NCI-H187 treated with DMSO at 0.1 percent for 48 hours (cell line): Measurements from ENCODE around the gene CD101.

Source experiments
- DNase-seq: peaks from one replicate; lab custom pipeline; 2025; lab: John Stamatoyannopoulos, UW

Gene CD101

DNA sequence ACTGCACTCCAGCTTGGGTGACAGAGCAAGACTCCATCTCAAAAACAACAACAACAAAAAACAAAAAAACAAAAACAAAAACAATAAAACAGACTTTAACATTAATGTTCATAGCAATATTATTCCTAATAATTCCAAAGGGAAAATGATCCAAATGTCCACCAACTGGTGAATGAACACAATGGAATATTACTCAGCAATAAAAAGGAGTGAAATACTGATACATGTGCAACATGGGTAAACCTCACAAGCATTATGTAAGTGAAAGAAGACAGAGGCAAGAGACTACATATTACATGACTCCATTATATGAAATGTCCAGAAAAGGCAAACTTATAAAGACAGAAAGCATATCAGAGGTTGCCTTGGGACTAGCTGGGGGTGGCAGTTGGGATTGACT, 52.5 kb downstream of the CD101 start:
- no peak for DNase-seq

DNA sequence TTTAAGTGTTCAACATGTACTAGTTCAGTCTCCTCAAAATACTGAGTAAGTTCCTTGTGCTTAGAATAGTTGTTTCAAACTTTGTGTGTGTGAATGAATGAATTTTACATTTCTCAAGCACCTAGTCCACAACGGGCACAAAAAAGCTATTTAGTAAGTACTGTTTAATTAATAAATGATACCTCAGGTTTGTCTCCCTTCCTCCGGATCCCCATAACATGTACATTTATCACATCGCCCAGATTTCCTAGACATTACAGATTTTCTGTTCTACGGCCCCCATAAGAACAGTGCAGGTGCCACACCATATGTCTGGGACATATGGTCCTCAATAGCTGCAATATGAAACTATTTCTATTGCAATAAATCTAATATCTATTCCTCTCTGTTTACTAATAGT, 57.2 kb downstream of the CD101 start:
- no peak for DNase-seq

GRCh38 chr1:117059334-117059677, 57.7 kb downstream of the CD101 start:
- DNase-seq: no peak

- peak; percentile 100 for DNase-seq
Measured at GRCh38 chr1:117059678-117060440, 58.3 kb downstream of the CD101 start, which contains the start of gene TTF2. TTF2 (plus strand) TSS chr1:117060326; CDS start chr1:117060347, 21 bp downstream.

DNA sequence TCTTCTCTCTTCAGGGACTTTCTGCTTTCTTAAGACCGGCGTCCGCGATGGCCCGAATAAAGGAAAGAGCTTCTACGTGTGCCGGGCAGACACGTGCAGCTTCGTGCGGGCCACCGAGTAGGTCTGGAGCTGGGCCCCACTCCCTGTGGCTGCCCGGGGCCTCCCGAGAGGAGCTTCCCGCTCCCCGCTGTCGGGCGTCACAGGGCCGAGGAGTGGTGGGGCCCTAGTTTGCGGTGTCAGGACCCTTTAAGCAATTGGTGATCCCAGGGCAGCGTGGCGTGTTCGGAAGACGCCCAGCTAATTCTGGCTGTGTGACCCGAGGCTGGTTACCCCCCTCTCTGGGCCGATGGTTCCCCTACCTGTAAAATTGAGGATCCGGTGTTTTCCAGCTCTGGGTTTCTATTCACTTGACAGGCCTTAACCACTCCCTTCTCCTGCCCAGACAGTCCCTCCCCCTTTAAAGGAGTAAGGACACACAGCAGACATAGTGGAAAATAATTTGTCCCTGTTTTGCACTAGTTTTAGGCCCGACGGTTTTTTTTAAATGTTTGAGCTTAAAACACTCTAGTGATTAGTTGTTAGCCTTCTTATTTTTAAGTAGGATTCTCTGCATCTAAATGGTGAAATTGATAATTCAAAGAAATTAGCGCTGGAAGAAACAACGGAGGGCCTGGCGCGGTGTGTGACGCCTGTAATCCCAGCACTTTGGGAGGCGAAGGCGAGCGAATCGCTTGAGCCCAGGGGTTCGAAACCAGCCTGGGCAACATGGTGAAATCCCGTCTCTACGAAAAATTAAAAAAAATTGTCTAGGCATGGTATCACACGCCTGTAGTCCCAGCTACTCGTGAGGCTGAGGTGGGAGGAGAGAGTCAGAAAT, 59.1 kb downstream of the CD101 start:
- no peak for DNase-seq

GRCh38 chr1:117061986-117062415, 60.4 kb downstream of the CD101 start:
- no peak for DNase-seq

DNA sequence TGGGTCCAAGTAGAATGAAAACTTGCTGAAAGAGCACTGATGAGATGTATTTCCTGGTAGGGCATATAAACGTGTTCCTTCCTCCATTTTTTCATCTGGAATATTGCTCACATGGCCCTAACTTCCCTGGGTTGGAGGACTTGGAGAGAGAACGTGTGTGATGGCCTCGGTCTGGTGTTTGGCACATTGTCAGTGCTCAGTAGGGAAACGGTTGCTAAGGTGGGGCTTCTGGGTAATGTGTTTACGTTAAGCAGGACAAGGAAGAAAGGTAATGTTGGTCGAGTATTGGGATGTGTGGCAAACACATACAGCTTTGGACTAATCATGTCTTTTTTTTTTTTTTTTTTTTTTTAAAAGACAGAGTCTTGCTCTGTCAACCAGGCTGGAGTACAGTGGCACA, 64.8 kb downstream of the CD101 start:
- no peak for DNase-seq

- DNase-seq: peak; percentile 53
Measured at GRCh38 chr1:117067533-117068370, 66.2 kb downstream of the CD101 start.

- DNase-seq: no peak
Measured at GRCh38 chr1:117068580-117068979, 67.0 kb downstream of the CD101 start.

DNA sequence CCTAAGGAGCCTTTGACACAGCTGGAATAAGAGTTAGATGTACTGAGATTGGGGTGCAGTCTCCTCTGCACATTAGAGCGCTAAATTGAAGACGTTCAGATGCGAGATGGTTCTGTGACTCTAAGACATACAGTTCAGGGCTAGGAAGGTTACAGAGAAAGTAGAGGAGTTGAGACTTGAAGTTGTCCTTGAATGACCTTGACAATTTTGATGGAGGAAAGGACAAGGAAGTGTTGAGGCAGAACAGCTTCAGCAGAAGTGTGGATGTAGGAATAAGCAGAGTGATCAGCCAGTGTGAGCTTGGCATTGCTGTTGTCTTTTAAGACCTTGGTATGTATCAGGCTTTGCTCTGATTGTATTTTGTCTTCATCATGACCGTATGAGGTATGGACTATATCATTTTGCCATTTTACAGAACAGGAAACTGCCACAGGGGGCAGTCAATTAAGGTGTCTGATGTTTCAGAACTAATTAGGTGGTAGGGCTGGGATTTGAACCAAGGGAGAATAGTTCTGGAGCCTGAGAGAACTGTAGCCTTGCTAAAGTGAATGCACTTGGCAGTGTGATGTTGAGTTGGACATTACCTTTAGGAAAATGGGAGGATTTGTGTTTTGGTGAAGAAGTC, 67.8 kb downstream of the CD101 start:
- DNase-seq: no peak

GRCh38 chr1:117070124-117070523, 68.6 kb downstream of the CD101 start:
- no peak for DNase-seq

DNA sequence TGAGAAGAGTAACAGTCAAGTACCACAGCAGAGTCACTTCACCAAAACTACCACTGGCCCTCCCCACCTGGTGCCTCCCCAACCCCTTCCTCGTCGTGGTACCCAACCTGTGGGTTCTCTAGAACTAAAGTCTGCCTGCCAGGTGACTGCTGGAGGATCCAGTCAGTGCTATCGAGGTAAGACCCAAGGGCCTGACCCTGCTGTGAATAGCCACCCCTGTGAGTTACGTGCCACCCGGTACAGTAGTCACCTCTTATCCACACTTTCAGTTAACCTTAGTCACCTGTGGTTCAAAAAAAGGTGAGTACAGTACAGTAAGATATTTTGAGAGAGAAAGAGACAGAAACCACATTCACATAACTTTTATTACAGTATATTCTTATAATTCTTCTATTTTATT, 75.1 kb downstream of the CD101 start:
- no peak for DNase-seq

DNA sequence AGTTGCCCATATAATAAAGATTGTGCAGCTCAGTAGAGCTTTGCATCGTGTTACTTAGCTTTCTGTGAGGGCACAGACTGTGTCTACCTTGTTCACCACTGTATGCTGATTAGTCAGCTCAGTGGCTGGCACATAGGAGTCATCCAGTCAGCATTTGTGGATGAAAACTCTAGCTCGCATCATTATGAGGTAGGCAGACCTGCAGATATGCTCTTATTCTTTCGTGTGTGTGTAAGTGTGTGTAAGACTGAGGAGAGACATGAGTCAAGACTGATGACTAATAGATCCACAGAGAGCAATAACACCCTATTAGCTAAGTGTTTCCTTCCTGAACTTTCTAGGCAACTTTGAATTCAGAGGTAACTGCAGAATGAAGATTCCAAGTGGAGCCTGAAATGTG, 75.7 kb downstream of the CD101 start:
- DNase-seq: no peak

GRCh38 chr1:117079737-117080136, 78.2 kb downstream of the CD101 start:
- no peak for DNase-seq

DNA sequence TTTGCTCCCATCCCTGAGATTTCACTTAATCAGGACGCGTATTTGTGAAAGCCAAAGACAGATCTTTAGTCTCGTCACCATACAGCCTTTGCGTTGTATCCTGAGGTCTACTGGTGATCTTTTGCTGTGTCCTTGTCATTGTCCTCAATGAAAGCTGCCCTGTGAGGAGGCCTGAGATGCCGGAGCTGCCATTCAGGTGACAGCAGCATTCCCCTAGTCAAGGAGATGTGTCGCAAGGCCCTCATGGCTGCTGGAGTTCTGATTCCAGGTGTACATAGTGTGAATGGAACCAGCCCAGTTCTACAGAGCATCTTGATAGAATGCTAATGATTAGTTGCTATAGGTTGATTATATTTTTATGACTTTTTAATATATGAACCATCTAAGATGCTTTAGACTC, 82.7 kb downstream of the CD101 start:
- no peak for DNase-seq
